C4-2B (cell line): Measurements from ENCODE around the gene PADI1.

Experiments used
- H3K27ac ChIP-seq: fragments of 450-650 bp; 2 replicates; pipeline ENCODE4 v1.5.1; 2017
- ZFX ChIP-seq: fragments of 450-650 bp; IDR thresholded peaks from 2 replicates; pipeline ENCODE4 v1.6.1; 2017
- TF ChIP-seq, protein P1 (sequence below): fragments of 450-650 bp; conservative IDR thresholded peaks from 2 replicates; pipeline ENCODE4 v1.5.1; 2017; ENCODE audit warnings: mild to moderate bottlenecking

The PADI1 gene

GRCh38 chr1:17204546-17205440 lies at the start of gene PADI1:
Gene PADI1, plus strand, starts transcription at chr1:17205128. Its CDS starts 90 bp downstream, at chr1:17205218.
- TF ChIP-seq, protein P1, sequence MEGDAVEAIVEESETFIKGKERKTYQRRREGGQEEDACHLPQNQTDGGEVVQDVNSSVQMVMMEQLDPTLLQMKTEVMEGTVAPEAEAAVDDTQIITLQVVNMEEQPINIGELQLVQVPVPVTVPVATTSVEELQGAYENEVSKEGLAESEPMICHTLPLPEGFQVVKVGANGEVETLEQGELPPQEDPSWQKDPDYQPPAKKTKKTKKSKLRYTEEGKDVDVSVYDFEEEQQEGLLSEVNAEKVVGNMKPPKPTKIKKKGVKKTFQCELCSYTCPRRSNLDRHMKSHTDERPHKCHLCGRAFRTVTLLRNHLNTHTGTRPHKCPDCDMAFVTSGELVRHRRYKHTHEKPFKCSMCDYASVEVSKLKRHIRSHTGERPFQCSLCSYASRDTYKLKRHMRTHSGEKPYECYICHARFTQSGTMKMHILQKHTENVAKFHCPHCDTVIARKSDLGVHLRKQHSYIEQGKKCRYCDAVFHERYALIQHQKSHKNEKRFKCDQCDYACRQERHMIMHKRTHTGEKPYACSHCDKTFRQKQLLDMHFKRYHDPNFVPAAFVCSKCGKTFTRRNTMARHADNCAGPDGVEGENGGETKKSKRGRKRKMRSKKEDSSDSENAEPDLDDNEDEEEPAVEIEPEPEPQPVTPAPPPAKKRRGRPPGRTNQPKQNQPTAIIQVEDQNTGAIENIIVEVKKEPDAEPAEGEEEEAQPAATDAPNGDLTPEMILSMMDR = no peak
- TF ChIP-seq ZFX = no peak
- no peak within 1 kb of the TSS for H3K27ac ChIP-seq

GRCh38 chr1:17155257-17155920 lies 49.5 kb upstream of the PADI1 start:
- no peak overlapping the region for H3K27ac ChIP-seq
- TF ChIP-seq ZFX = no peak
- TF ChIP-seq, protein P1 = no peak

DNA sequence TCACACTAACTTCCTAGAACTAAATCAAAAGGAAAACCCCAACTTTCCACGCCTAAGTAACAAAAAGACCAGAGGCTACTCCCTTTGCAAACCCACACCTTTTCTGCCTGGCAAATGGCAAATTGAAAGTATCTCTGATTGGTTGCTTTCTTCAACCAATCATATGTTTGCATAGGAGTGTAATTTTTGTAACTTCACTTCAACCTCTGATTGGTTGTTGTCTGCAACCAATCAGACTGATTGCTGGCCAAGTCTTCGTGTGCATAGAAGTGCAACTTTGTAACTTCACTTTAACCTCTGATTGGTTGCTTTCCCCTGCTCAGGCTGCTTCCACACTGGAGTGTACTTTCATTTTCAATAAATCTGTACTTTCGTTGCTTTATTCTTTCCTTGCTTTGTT lies 48.8 kb upstream of the PADI1 start:
- H3K27ac ChIP-seq = no peak overlapping the region

DNA sequence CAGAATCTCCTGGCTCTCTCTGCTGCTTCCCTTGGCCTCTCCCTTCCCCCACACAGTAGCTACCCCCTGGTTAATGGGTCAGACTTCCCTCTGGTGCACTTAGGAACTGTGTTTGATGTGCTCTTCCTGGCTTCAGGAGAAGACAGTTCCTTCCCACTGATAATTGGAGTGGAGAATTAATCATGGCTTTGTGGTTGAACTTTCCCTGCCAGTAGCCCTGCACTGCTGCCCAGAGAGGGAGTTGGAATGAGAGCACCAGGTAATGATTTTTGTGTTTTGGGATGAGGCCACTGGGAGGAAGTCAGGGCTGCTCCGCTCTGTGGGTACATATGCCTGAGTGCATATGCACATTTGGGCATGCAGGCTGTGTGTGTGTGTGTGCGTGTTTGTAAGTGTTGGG lies 46.0 kb upstream of the PADI1 start:
- TF ChIP-seq, protein P1 = no peak
- TF ChIP-seq ZFX = no peak
- no peak overlapping the region for H3K27ac ChIP-seq

More for the DNA sequence above, 48.8 kb upstream of the PADI1 start:
- TF ChIP-seq, protein P1 = no peak
- no peak for TF ChIP-seq ZFX

DNA sequence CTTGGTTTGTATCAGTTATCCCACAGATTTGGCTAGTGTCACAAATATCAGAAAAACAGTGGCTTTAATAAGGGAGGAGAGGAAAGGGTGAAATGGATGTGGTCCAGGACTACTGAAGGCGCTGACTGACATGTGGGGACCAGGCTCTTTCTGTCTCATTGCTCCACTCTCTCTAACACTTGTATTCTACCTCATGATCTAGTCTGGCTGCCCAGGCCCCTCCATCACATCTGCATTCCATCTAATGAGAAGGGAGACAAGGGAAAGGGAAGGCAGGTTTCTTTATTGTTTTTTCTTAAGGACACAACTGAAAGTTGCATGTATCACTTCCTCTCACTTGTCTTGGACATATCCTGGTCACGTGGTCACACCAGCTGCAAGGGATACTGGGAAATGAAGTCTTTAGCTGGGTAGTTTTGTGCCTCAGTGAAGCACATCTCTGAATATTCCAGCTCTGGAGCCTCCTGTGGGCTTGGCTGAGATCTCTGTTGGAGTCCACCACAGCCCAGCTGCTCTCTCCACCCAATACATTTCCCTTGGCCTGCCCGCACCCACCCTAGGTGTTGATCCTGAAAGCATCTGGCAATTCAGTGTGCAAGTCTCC lies 43.7 kb upstream of the PADI1 start:
- H3K27ac ChIP-seq = no peak overlapping the region
- no peak for TF ChIP-seq ZFX
- TF ChIP-seq, protein P1 = no peak

DNA sequence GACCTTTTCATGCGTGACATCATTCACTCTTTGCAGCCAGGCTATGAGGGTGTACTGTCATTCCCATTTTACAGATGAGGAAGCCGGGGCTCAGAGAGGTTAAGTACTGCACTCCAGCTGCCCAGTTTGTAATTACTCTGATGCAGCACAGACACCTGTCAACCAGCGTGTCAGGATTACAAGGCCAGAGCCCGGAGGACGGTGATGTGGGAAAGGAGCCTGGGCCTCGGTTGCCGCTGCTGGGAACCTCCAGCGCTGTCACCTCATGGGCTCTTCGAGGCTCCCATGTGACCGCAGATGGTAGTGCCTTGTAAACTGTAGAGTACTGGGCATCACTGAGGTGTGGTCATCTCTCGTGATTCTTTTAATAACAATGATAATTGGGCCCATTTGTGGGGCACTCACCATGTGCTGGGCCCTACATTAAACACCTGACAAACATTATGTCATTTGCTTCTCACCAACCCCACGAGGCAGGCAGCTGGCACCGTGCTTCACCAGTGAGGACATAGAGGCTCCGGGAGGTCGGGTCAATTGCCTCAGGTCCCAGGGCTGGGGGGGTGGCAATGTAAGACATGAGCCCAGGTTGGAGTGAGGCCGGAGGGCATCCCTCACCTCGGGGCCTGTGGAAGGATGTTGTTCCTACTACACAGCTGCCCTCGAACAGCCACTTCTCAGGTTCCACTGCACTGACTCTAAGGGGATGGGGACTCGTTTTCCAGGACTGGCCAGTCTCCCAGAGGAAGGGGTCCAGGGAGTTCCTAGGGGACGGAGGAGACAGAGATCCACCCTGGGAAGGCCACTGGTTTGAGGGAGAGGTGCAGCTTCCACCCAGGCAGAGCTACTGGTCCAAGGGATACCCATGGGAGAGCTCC lies 42.8 kb upstream of the PADI1 start:
- no peak for TF ChIP-seq ZFX
- H3K27ac ChIP-seq = no peak overlapping the region

GRCh38 chr1:17162941-17163340 lies 42.0 kb upstream of the PADI1 start:
- no peak for TF ChIP-seq ZFX
- TF ChIP-seq, protein P1 = no peak
- no peak overlapping the region for H3K27ac ChIP-seq
